Hematopoietic multipotent progenitor cell treated with erythropoietin and hydrocortisone succinate and interleukin-3 and kit ligand, for 8 days (in vitro differentiated cells): ENCODE measurements around the gene ACOX3.

ENCODE experiments used
- DNase-seq: peaks from one replicate; pipeline ENCODE4 v3.0.0-alpha.2; 2015

The ACOX3 gene

GRCh38 chr4:8316911-8317351 is 123.6 kb downstream of the ACOX3 start:
- DNase-seq: no peak
